HG02870 (cell line): ENCODE measurements around the gene SCRT2.
"Not testable (repeated sequence)": the region's sequence is repeated elsewhere in the genome, so short reads cannot be mapped to it uniquely, and the experiment has no call there.

Source experiments
- ATAC-seq: cut with Tn5 transposase; IDR thresholded peaks from one replicate; pipeline ENCODE4 v1.9.1; 2021; ENCODE audit warnings: mild to moderate bottlenecking, moderate library complexity; ENCODE audit not compliant: unreplicated experiment

Gene SCRT2

GRCh38 chr20:675453-676314, at the start of gene SCRT2:
Gene SCRT2 (minus strand): TSS chr20:675802. CDS start chr20:675601, 201 bp downstream.
- ATAC-seq = no peak

GRCh38 chr20:724797-725196, 49.2 kb upstream of the SCRT2 start:
- ATAC-seq = not testable (repeated sequence)

- no peak for ATAC-seq
Observed at GRCh38 chr20:723756-724155, 48.2 kb upstream of the SCRT2 start.

- no peak for ATAC-seq
Observed at GRCh38 chr20:722822-723644, 47.4 kb upstream of the SCRT2 start.

GRCh38 chr20:721876-722275, 46.3 kb upstream of the SCRT2 start:
- ATAC-seq = no peak

- ATAC-seq = no peak
Observed at GRCh38 chr20:719816-720215, 44.2 kb upstream of the SCRT2 start.

GRCh38 chr20:719068-719467, 43.5 kb upstream of the SCRT2 start:
- ATAC-seq = no peak

- ATAC-seq = no peak
Observed at GRCh38 chr20:717832-718231, 42.2 kb upstream of the SCRT2 start.

- no peak for ATAC-seq
Observed at GRCh38 chr20:717271-717670, 41.7 kb upstream of the SCRT2 start.

- ATAC-seq = no peak
Observed at GRCh38 chr20:714453-714852, 38.9 kb upstream of the SCRT2 start.

- no peak for ATAC-seq
Observed at GRCh38 chr20:711576-711975, 36.0 kb upstream of the SCRT2 start.

GRCh38 chr20:710780-711450, 35.3 kb upstream of the SCRT2 start:
- ATAC-seq = no peak

GRCh38 chr20:709991-710779, 34.6 kb upstream of the SCRT2 start:
- no peak for ATAC-seq

GRCh38 chr20:709423-709822, 33.8 kb upstream of the SCRT2 start:
- ATAC-seq = no peak

- no peak for ATAC-seq
Observed at GRCh38 chr20:708956-709355, 33.4 kb upstream of the SCRT2 start.

- no peak for ATAC-seq
Observed at GRCh38 chr20:707451-708110, 32.0 kb upstream of the SCRT2 start.

- ATAC-seq = no peak
Observed at GRCh38 chr20:706366-706885, 30.8 kb upstream of the SCRT2 start.

GRCh38 chr20:704726-705125, 29.1 kb upstream of the SCRT2 start:
- no peak for ATAC-seq

- ATAC-seq = no peak
Observed at GRCh38 chr20:703426-703825, 27.8 kb upstream of the SCRT2 start.

- no peak for ATAC-seq
Observed at GRCh38 chr20:703006-703405, 27.4 kb upstream of the SCRT2 start.
